Mesothelial cell of epicardium (in vitro differentiated cells): ENCODE data around the gene ABR. TPM values are rescaled to one million over a fixed set of nuclear protein-coding genes. Genes with fewer than 3 reads are reported as not detected.

ENCODE experiments used
- DNase-seq, 2 experiments: peaks; one replicate each; pipeline ENCODE4 v3.0.0; 2021; ENCODE audit warnings: low spot score in 2 of 2; ENCODE audit not compliant: unreplicated experiment in 2 of 2
- H3K27ac Mint-ChIP-seq: 2 replicates; pipeline ENCODE4 v1.8.0; 2021; ENCODE audit warnings: mixed read lengths
- H3K27me3 Mint-ChIP-seq: 2 replicates; pipeline ENCODE4 v1.8.0; 2021; ENCODE audit warnings: low read depth, mixed read lengths
- H3K36me3 Mint-ChIP-seq: 2 replicates; pipeline ENCODE4 v1.8.0; 2021; ENCODE audit warnings: mixed read lengths
- H3K4me1 Mint-ChIP-seq: 2 replicates; pipeline ENCODE4 v1.8.0; 2021; ENCODE audit warnings: mixed read lengths
- H3K4me3 Mint-ChIP-seq: 2 replicates; pipeline ENCODE4 v1.8.0; 2021; ENCODE audit warnings: mild to moderate bottlenecking, moderate library complexity, mixed read lengths
- H3K9me3 Mint-ChIP-seq: 2 replicates; pipeline ENCODE4 v1.8.0; 2021; ENCODE audit warnings: mixed read lengths
- CTCF ChIP-seq: fragments of 200-600 bp; sonication (generic); IDR thresholded peaks from one replicate; pipeline ENCODE4 v1.5.0; 2021; ENCODE audit warnings: antibody characterized with exemption; ENCODE audit not compliant: unreplicated experiment
- total RNA-seq: library from RNA; stranded (reverse); gene quantifications from 3 replicates; pipeline ENCODE4 v1.2.1, GENCODE V29; 2021

The ABR gene
- total RNA-seq, 1 donor from 2014 or later, result 70.1 TPM

DNA sequence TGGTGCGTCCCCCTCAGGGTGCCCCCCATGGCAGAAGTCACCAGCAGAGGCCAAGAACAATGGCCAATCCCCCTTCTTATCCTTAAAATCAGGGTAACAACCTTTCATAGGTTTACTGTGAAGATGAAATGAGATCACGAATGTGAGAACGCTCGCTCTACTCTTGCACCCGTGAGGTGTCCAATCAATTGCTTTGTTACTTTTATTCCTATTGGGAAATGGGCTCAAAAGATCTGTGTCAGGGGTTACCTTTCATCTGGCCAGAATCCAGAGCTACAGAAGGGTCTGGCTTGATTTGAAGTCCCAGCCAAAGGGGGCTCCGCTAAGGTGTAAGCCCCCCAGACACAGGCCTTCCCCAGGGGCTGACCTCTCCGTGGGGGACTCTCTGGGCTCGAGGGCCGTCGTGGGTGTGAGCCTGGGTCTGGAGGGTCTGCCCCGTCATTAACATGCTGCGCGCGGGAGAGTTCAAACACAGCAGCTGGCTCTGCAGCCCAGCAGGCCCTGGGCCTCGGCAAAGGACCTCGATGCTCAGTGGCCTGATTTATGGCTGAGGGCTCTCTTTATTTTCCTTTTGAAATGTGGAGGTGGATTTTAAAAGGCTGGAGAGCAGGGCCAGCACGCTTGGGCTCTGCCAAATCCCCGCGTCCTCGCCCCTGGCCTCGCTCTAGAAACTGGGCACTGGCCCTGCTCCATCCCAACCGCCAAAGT, 10.4 kb downstream of the ABR start:
- no peak for TF ChIP-seq CTCF
- Mint-ChIP-seq H3K4me1 (peaks cover 6% of the 10 kb centered on the region), H3K27me3 (no peaks in the 10 kb centered on the region), H3K36me3 (peaks cover 4% of the 10 kb centered on the region), H3K4me3 (no peak overlapping the region), H3K27ac (no peak overlapping the region), H3K9me3 (no peaks in the 10 kb centered on the region)
- no peak for DNase-seq

- TF ChIP-seq CTCF, result no peak
- Mint-ChIP-seq H3K27ac (no peak overlapping the region), H3K36me3 (peaks cover under 1% of the 10 kb centered on the region), H3K9me3 (no peaks in the 10 kb centered on the region), H3K4me1 (peaks cover 6% of the 10 kb centered on the region), H3K4me3 (no peak overlapping the region), H3K27me3 (no peaks in the 10 kb centered on the region)
- no peak for DNase-seq
Measured at GRCh38 chr17:1168533-1169220, 11.1 kb downstream of the ABR start.

DNA sequence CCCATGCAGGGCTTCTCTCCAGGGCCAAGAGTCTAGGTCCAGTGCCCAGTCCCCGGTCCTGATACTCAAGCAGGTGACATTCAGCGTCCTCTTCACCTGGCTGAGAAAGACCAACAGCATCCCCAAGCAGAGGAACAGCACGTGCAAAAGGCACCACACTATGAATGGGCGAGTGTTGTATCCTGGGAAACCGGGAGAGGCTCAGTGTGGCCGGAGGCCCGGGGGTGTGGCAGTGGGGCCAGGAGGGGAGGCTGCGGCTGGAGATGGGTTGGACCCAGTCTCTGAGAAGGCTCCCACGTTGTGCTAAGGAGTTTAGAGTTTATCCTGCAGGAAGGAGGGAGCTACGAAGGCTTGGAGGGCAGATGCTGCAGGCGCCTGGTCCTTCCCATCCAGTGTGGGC, 13.5 kb downstream of the ABR start:
- no peaks in the 10 kb centered on the region for H3K9me3 Mint-ChIP-seq

GRCh38 chr17:1165836-1166235, 13.9 kb downstream of the ABR start:
- no peaks in the 10 kb centered on the region for H3K9me3 Mint-ChIP-seq
- H3K36me3 Mint-ChIP-seq, result no peaks in the 10 kb centered on the region
- H3K4me1 Mint-ChIP-seq, result peaks cover 6% of the 10 kb centered on the region
- H3K27ac Mint-ChIP-seq, result no peak overlapping the region
- no peak for TF ChIP-seq CTCF
- no peak overlapping the region for H3K4me3 Mint-ChIP-seq
- peaks cover 12% of the 10 kb centered on the region for H3K27me3 Mint-ChIP-seq
- DNase-seq, result no peak

More for the DNA sequence above, 13.5 kb downstream of the ABR start:
- H3K4me3 Mint-ChIP-seq, result no peak overlapping the region
- H3K27me3 Mint-ChIP-seq, result peaks cover 8% of the 10 kb centered on the region
- DNase-seq, result no peak
- no peaks in the 10 kb centered on the region for H3K36me3 Mint-ChIP-seq
- no peak for TF ChIP-seq CTCF
- H3K4me1 Mint-ChIP-seq, result peaks cover 6% of the 10 kb centered on the region
- H3K27ac Mint-ChIP-seq, result no peak overlapping the region

GRCh38 chr17:1164935-1165556, 14.7 kb downstream of the ABR start:
- H3K27me3 Mint-ChIP-seq, result peaks cover 17% of the 10 kb centered on the region

More at GRCh38 chr17:1164935-1165556, 14.7 kb downstream of the ABR start:
- H3K9me3 Mint-ChIP-seq, result no peaks in the 10 kb centered on the region
- peaks cover 4% of the 10 kb centered on the region for H3K36me3 Mint-ChIP-seq
- H3K4me3 Mint-ChIP-seq, result no peak overlapping the region
- DNase-seq, result no peak
- no peak overlapping the region for H3K27ac Mint-ChIP-seq
- no peak for TF ChIP-seq CTCF
- H3K4me1 Mint-ChIP-seq, result peaks cover 8% of the 10 kb centered on the region
